ENCODE measurements around the gene FSD2. TPM values are rescaled to one million over a fixed set of nuclear protein-coding genes. Genes with fewer than 3 reads are reported as not detected.

The FSD2 gene
- total and polyA plus RNA-seq, 2 donors (not counting 1 experiment from before 2014, with no cell fraction given), result not detected

DNA sequence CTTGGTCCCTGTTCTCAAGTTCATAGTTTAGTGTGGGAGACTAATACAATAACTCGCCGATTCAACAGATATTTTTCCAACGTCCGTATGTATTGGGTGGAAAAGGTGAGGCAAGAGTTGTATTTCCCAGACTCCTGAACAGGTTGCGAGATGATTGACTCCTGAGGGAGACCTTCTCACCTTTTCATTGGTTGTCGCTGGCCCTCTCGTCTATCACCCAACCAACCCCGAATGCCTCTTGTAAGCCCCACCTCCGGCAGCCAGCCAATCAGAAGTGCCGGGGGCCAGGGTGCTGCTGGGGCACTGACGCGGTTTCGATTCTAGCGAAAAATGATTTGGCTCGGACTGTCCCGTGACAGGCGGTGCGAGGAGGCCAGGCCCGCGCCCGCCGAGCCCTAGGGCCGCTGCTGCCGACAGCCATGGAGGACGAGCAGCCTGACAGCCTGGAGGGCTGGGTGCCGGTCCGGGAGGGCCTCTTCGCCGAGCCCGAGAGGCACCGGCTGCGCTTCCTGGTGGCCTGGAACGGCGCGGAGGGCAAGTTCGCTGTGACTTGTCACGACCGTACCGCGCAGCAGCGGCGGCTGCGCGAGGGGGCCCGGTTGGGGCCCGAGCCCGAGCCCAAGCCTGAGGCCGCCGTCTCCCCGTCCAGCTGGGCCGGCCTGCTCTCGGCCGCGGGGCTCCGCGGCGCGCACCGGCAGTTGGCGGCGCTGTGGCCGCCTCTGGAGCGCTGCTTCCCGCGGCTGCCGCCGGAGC, 3.6 kb upstream of the FSD2 start, which contains the start of gene WHAMM:
WHAMM (plus strand) TSS at position 321 of the 753 bp plus-strand sequence; CDS start at position 420, 99 bp downstream.
- H3K4me3 ChIP-seq (ENCODE audit: control extremely low read depth in 1 of 5, extremely low read depth in 1 of 5, insufficient read depth in 1 of 5, low read depth in 2 of 5, low read length in 4 of 5), result peak within 1 kb of the TSS; percentile 82 to 96 (median 86)
- DNase-seq (peak; percentile 97), ATAC-seq (ENCODE audit: low read depth) (peak; percentile 89)
- H3K9me3 Mint-ChIP-seq (ENCODE audit: insufficient read depth), result no peaks in the 10 kb centered on the region
- H3K27ac ChIP-seq (ENCODE audit: low read length in 2 of 2), result peak within 1 kb of the TSS; percentile 91 to 99
- peaks cover 42% of the 10 kb centered on the region for H3K79me2 ChIP-seq (ENCODE audit: control insufficient read depth, insufficient read depth, low read length)
- H3K4me3 Mint-ChIP-seq, result peak within 1 kb of the TSS; percentile 86
- H3K36me3 ChIP-seq (replicated peaks in 1 of 2; ENCODE audit: control extremely low read depth in 1 of 2, control insufficient read depth in 1 of 2, extremely low read depth in 1 of 2, insufficient read depth in 2 of 2, low read length in 1 of 2), result peaks cover 2 to 16% of the 10 kb centered on the region in 2 experiments
- ChIA-PET CTCF (interaction anchor here (1.0 to 1.4 kb wide), 3 partner anchors 36 to 202 kb away, joined by 3 to 5 read pairs (median 4); partner anchors contain the start of gene C15orf40), POLR2A (interaction anchor here (0.6 to 2.4 kb wide), 5 partner anchors 14 to 269 kb away, joined by 3 to 7 read pairs (median 4); partner anchors contain the start of gene RPS17)
- no peaks in the 10 kb centered on the region for H3K9me3 ChIP-seq (ENCODE audit: control extremely low read depth in 1 of 3, control insufficient read depth in 2 of 3, insufficient read depth in 1 of 3, low read length in 2 of 3)
- peaks cover 54% of the 10 kb centered on the region for H3K4me1 Mint-ChIP-seq
- H3K27me3 Mint-ChIP-seq, result no peaks in the 10 kb centered on the region
- TF ChIP-seq, protein P1, sequence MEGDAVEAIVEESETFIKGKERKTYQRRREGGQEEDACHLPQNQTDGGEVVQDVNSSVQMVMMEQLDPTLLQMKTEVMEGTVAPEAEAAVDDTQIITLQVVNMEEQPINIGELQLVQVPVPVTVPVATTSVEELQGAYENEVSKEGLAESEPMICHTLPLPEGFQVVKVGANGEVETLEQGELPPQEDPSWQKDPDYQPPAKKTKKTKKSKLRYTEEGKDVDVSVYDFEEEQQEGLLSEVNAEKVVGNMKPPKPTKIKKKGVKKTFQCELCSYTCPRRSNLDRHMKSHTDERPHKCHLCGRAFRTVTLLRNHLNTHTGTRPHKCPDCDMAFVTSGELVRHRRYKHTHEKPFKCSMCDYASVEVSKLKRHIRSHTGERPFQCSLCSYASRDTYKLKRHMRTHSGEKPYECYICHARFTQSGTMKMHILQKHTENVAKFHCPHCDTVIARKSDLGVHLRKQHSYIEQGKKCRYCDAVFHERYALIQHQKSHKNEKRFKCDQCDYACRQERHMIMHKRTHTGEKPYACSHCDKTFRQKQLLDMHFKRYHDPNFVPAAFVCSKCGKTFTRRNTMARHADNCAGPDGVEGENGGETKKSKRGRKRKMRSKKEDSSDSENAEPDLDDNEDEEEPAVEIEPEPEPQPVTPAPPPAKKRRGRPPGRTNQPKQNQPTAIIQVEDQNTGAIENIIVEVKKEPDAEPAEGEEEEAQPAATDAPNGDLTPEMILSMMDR (IDR thresholded peaks at IDR 0.05), result no peak
- no peak for TF ChIP-seq EZH2 (IDR thresholded peaks at IDR 0.05; ENCODE audit: borderline replicate concordance, insufficient read depth, low read depth, low read length, poor library complexity, severe bottlenecking)
- H3K4me1 ChIP-seq (ENCODE audit: control insufficient read depth in 2 of 2, insufficient read depth in 2 of 2, low read length in 2 of 2), result peaks cover 31 to 41% of the 10 kb centered on the region in 2 donors
- H3K27ac Mint-ChIP-seq, result peak within 1 kb of the TSS; percentile 95
- intact Hi-C loops (cut with micrococcal nuclease), result loop anchor here (1.0 to 2.0 kb wide), 5 partner anchors 59 to 258 kb away; partner anchors contain the start of genes AP3B2, BTBD1, C15orf40 and RAMAC
- no peaks in the 10 kb centered on the region for H3K27me3 ChIP-seq (replicated peaks in 1 of 4; ENCODE audit: control extremely low read depth in 1 of 4, control insufficient read depth in 3 of 4, insufficient read depth in 4 of 4, low read length in 3 of 4)
- H4K20me1 ChIP-seq (ENCODE audit: control insufficient read depth, insufficient read depth, low read length, poor library complexity, severe bottlenecking), result peaks cover 6% of the 10 kb centered on the region
- H3K4me2 ChIP-seq (replicated peaks; ENCODE audit: low read depth, low read length, poor library complexity, severe bottlenecking), result peak within 1 kb of the TSS; percentile 75
- WGBS (ENCODE audit: insufficient coverage), result under 1% methylated on average over 63 of the region's 67 CpGs
- H3K9ac ChIP-seq (ENCODE audit: low read length), result peak within 1 kb of the TSS; percentile 98
- peak within 1 kb of the TSS; percentile 78 for H2AFZ ChIP-seq (ENCODE audit: insufficient read depth, low read depth, low read length, poor library complexity, severe bottlenecking)

Measured in B cell (primary cell).